Cardiac fibroblast (primary cell): ENCODE measurements around the gene DNAJB6.

ENCODE experiments used
- DNase-seq, 2 donors: peaks; one replicate each; pipeline versions ENCODE4 v3.0.0 to v3.0.0-alpha.2; 2010; ENCODE audit warnings: low read depth in 2 of 2
- H3K4me3 ChIP-seq, 2 donors: replicated peaks in 1 of 2; 1 replicate in 1 of 2; 2 replicates in 1 of 2; pipeline ENCODE4 v1.5.1; 2011; ENCODE audit warnings: low read depth in 2 of 2, low read length in 2 of 2, mild to moderate bottlenecking in 2 of 2, moderate library complexity in 1 of 2
- TF ChIP-seq, protein P1 (sequence below): IDR thresholded peaks from one replicate; pipeline ENCODE4 v1.5.1; 2011; ENCODE audit warnings: low read depth, mild to moderate bottlenecking, low read length, inconsistent platforms

The DNAJB6 gene

DNA sequence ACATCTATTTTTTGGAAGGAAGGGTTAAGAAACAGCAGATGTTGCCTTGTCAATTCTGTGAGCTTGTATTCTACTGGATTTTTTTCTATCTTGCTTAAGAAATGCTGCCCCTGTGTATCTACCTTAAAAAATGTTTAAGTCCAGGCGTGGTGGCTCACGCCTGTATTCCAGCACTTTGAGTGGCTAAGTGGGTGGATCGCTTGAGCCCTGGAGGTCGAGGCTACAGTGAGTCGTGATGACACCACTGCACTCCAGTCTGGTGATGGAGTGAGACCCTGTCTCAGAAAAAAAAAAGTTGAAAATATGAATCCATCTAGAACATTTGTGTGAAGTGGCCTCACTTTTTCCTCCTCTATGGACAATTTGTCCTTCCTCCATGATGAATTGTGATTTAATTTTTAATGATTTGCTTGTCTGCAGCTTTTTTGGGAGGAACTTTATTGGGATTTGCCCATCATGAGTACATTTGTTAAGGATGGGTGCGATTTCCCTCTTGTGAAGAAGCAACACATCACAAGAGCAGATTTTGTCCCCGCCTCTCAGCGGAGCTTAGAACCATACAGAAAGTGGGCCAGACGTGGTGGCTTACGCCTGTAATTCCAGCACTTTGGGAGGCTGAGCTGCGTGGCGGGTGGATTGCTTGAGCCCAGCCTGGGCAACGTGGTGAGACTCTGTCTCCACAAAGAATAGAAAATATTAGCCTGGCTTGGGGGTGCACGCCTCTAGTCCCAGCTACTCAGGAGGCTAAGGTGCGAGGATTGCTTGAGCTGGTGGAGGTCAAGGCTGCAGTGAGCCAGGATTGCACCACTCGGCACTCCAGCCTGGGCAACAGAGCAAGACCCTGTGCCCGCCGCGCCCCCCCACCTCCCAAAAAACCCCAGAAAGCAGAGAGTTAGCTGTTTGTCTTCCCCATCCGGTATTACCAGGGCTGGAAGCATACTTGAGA is 57.7 kb downstream of the DNAJB6 start:
- peak in 1 of 2 donors; percentile 52 for DNase-seq
- no peak overlapping the region for H3K4me3 ChIP-seq
- TF ChIP-seq, protein P1, sequence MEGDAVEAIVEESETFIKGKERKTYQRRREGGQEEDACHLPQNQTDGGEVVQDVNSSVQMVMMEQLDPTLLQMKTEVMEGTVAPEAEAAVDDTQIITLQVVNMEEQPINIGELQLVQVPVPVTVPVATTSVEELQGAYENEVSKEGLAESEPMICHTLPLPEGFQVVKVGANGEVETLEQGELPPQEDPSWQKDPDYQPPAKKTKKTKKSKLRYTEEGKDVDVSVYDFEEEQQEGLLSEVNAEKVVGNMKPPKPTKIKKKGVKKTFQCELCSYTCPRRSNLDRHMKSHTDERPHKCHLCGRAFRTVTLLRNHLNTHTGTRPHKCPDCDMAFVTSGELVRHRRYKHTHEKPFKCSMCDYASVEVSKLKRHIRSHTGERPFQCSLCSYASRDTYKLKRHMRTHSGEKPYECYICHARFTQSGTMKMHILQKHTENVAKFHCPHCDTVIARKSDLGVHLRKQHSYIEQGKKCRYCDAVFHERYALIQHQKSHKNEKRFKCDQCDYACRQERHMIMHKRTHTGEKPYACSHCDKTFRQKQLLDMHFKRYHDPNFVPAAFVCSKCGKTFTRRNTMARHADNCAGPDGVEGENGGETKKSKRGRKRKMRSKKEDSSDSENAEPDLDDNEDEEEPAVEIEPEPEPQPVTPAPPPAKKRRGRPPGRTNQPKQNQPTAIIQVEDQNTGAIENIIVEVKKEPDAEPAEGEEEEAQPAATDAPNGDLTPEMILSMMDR, result no peak

DNA sequence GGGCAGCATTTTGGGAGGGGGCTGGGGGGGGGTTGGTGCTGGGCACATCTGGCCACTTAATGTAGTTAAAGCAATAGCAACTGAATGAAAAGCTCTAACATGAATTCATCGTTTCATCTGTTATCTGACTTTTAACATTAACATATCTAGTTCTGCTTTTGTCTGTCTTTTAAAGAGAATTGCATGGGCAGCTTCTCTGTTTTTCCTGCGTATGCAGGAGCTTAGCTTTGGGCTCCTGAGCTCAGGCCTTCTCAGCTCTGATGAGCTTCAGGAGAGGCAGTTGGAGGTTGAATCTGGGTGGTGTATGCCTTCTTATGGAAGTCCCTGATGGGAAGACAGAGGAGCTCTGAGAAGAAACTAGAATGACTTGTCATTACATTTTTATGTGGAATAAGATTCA is 58.4 kb downstream of the DNAJB6 start:
- DNase-seq, result no peak
- TF ChIP-seq, protein P1, result no peak
- no peak overlapping the region for H3K4me3 ChIP-seq

DNA sequence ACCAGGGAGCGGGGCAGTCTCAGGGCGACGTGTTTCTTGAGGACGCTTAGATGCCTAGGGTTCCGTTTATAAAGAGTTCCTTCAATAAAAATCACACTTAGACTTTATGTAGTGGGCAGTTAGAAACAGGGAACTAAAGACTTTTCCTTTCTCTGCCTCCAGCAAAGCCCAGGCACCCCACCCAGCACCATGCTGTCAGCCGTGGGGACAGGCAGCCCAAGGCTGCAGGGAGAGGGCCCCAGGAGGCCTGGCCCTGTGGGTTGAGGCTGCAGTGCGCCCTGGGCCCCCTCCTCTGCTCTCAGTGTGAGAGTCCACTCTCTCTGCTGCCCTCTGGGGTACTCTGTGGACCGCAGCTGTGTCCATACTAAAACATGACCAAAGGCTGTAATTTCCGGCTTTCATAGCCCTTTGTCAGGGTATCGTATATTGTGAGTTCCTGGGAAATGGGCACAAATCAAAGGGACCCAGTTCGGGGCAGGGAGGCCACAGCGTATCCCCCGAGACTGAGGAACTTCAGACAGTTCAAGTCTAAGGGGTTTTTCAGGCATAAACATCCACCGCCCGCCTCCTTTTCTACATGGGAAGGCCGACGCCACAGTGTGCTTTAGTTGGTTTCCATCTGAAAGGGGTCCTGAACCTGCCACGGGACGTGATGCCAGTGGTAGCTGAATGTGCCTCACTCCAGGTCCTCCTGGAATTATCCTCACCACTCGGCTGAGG is 59.7 kb downstream of the DNAJB6 start:
- TF ChIP-seq, protein P1, result no peak
- DNase-seq, result no peak
- H3K4me3 ChIP-seq, result no peak overlapping the region

- TF ChIP-seq, protein P1, result no peak
- H3K4me3 ChIP-seq, result no peak overlapping the region
- no peak for DNase-seq
Measured at GRCh38 chr7:157397036-157397720, 60.4 kb downstream of the DNAJB6 start.

DNA sequence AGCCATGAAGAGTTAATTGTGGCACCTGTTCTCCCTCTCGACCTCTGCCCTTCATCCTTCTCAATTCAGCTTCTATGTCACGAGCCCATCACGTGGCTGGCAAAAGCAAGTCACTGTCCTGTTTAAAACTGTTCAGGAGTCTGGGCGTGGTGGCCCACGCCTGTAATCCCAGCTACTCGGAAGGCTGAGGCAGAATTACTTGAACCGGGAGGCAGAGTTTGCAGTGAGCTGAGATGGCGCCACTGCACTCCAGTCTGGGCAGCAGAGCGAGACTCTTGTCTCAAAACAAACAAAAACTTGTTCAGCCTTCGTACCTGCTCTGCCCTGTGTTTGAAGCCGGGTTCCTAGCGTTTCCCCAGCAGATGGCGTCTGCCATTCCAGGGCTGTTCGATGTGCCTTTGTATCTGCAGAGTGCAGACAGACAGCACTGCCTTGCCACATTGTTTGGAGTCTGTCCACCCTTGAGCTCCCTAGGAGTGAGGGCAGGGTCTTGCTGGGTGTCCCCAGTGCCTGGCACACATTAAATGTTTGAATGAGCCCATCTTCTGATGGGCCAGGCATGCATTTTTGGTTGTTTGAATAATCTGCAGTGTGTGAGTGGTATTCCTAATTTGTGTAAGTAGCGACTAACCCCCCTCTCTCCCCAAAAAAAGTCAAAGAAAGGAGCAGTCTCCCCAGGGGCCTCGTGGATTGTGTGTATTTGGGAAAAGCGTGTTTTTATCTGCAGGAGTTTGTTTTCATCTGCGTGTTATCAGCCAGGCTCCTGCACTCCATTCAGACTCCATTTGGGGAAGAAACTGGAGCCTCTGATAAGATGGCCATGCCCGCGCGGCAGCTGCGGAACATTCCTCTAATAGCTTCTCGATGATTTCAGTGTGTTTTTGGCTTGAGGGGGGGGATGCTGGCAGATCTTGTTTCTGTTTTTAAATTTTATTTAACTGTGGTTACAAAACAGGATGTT is 61.2 kb downstream of the DNAJB6 start:
- DNase-seq, result peak; percentile 82 to 88
- TF ChIP-seq, protein P1, result peak; percentile 69
- H3K4me3 ChIP-seq, result no peak overlapping the region
